Measurements from ENCODE around the gene FBXO46.

FBXO46 gene

GRCh38 chr19:45730368-45731288, at the start of gene FBXO46:
FBXO46 (minus strand) TSS chr19:45730896; CDS start chr19:45713495, 17,401 bp downstream.
- peak; percentile 89 for DNase-seq (ENCODE audit: low read depth)

- no peak for DNase-seq (ENCODE audit: low read depth)
Observed at GRCh38 chr19:45780146-45780447, 49.4 kb upstream of the FBXO46 start.

GRCh38 chr19:45779231-45780145, 48.8 kb upstream of the FBXO46 start:
- peak; percentile 82 for DNase-seq (ENCODE audit: low read depth)

- no peak for DNase-seq (ENCODE audit: low read depth)
Observed at GRCh38 chr19:45778010-45778661, 47.4 kb upstream of the FBXO46 start.

GRCh38 chr19:45777395-45777961, 46.8 kb upstream of the FBXO46 start:
- no peak for DNase-seq (ENCODE audit: low read depth)

GRCh38 chr19:45774765-45775164, 44.1 kb upstream of the FBXO46 start:
- no peak for DNase-seq (ENCODE audit: low read depth)

- no peak for DNase-seq (ENCODE audit: low read depth)
Observed at GRCh38 chr19:45773384-45773783, 42.7 kb upstream of the FBXO46 start.

- DNase-seq (ENCODE audit: low read depth) = no peak
Observed at GRCh38 chr19:45772912-45773311, 42.2 kb upstream of the FBXO46 start.

- DNase-seq (ENCODE audit: low read depth) = no peak
Observed at GRCh38 chr19:45772130-45772840, 41.6 kb upstream of the FBXO46 start.

GRCh38 chr19:45771311-45771933, 40.7 kb upstream of the FBXO46 start:
- DNase-seq (ENCODE audit: low read depth) = no peak

- peak; percentile 71 for DNase-seq (ENCODE audit: low read depth)
Observed at GRCh38 chr19:45770192-45771101, 39.8 kb upstream of the FBXO46 start.

GRCh38 chr19:45769821-45770191, 39.1 kb upstream of the FBXO46 start:
- DNase-seq (ENCODE audit: low read depth) = no peak

- DNase-seq (ENCODE audit: low read depth) = peak; percentile 88
Observed at GRCh38 chr19:45768984-45769782, 38.5 kb upstream of the FBXO46 start, which contains the start of gene SIX5. SIX5 (minus strand) TSS chr19:45769252; CDS start chr19:45768844, 408 bp downstream.

GRCh38 chr19:45768655-45768983, 37.9 kb upstream of the FBXO46 start:
- DNase-seq (ENCODE audit: low read depth) = no peak

- no peak for DNase-seq (ENCODE audit: low read depth)
Observed at GRCh38 chr19:45767881-45768654, 37.4 kb upstream of the FBXO46 start.

GRCh38 chr19:45767410-45767880, 36.7 kb upstream of the FBXO46 start:
- no peak for DNase-seq (ENCODE audit: low read depth)

- no peak for DNase-seq (ENCODE audit: low read depth)
Observed at GRCh38 chr19:45766869-45767346, 36.2 kb upstream of the FBXO46 start.

- DNase-seq (ENCODE audit: low read depth) = no peak
Observed at GRCh38 chr19:45766296-45766868, 35.7 kb upstream of the FBXO46 start.

All from stimulated activated CD8-positive, alpha-beta memory T cell treated with anti-CD3 and anti-CD28 coated beads, Interleukin-7, amount 100 ng/mL, for 24 hours (primary cell).